ENCODE measurements around the gene VSTM4.

VSTM4 gene

GRCh38 chr10:49083261-49083660, 32.1 kb downstream of the VSTM4 start:
- TF ChIP-seq USF1 (IDR thresholded peaks at IDR 0.05) (no peak), ZBTB7A (IDR thresholded peaks at IDR 0.05; ENCODE audit: low read depth) (no peak), CEBPB (IDR thresholded peaks at IDR 0.05) (no peak), TEAD4 (IDR thresholded peaks at IDR 0.05) (no peak), EGR1 (IDR thresholded peaks at IDR 0.05) (no peak), RAD21 (IDR thresholded peaks at IDR 0.05; ENCODE audit: low read depth) (no peak), TCF12 (IDR thresholded peaks at IDR 0.05; ENCODE audit: low read depth) (no peak), TAF1 (IDR thresholded peaks at IDR 0.05; ENCODE audit: low read depth) (no peak), MAX (IDR thresholded peaks at IDR 0.05) (no peak)

GRCh38 chr10:49082766-49083165, 32.6 kb downstream of the VSTM4 start:
- no peak for TF ChIP-seq EP300 (IDR thresholded peaks at IDR 0.05; ENCODE audit: borderline replicate concordance)
- TF ChIP-seq CEBPB (IDR thresholded peaks at IDR 0.05) = no peak

GRCh38 chr10:49081547-49082275, 33.6 kb downstream of the VSTM4 start:
- TF ChIP-seq TAF1 (IDR thresholded peaks at IDR 0.05; ENCODE audit: low read depth) (no peak), TEAD4 (IDR thresholded peaks at IDR 0.05) (no peak), NFIC (IDR thresholded peaks at IDR 0.05) (no peak), EGR1 (IDR thresholded peaks at IDR 0.05) (no peak), TCF12 (IDR thresholded peaks at IDR 0.05; ENCODE audit: low read depth) (no peak), REST (IDR thresholded peaks at IDR 0.05; ENCODE audit: low read depth) (no peak), FOXM1 (IDR thresholded peaks at IDR 0.05; ENCODE audit: borderline replicate concordance, low read depth) (no peak)

- TF ChIP-seq MAX (IDR thresholded peaks at IDR 0.05) (no peak), CEBPB (IDR thresholded peaks at IDR 0.05) (no peak), TAF1 (IDR thresholded peaks at IDR 0.05; ENCODE audit: low read depth) (no peak), YY1 (IDR thresholded peaks at IDR 0.05; ENCODE audit: low read depth) (no peak), TEAD4 (IDR thresholded peaks at IDR 0.05) (no peak), ZBTB7A (IDR thresholded peaks at IDR 0.05; ENCODE audit: low read depth) (no peak), CREB1 (IDR thresholded peaks at IDR 0.05; ENCODE audit: low read depth) (no peak), NFIC (IDR thresholded peaks at IDR 0.05) (no peak), TCF12 (IDR thresholded peaks at IDR 0.05; ENCODE audit: low read depth) (no peak), FOXM1 (IDR thresholded peaks at IDR 0.05; ENCODE audit: borderline replicate concordance, low read depth) (no peak), USF1 (IDR thresholded peaks at IDR 0.05) (no peak), REST (IDR thresholded peaks at IDR 0.05; ENCODE audit: low read depth) (no peak)
Measured at GRCh38 chr10:49080965-49081364, 34.4 kb downstream of the VSTM4 start.

- TF ChIP-seq RAD21 (IDR thresholded peaks at IDR 0.05; ENCODE audit: low read depth) (no peak), REST (IDR thresholded peaks at IDR 0.05; ENCODE audit: low read depth) (no peak), EGR1 (IDR thresholded peaks at IDR 0.05) (no peak), CEBPB (IDR thresholded peaks at IDR 0.05) (no peak), FOXM1 (IDR thresholded peaks at IDR 0.05; ENCODE audit: borderline replicate concordance, low read depth) (no peak), USF1 (IDR thresholded peaks at IDR 0.05) (no peak), YY1 (IDR thresholded peaks at IDR 0.05; ENCODE audit: low read depth) (no peak), ZBTB7A (IDR thresholded peaks at IDR 0.05; ENCODE audit: low read depth) (no peak), CREB1 (IDR thresholded peaks at IDR 0.05; ENCODE audit: low read depth) (no peak), EP300 (IDR thresholded peaks at IDR 0.05; ENCODE audit: borderline replicate concordance) (no peak), MAX (IDR thresholded peaks at IDR 0.05) (no peak), NFIC (IDR thresholded peaks at IDR 0.05) (no peak), TEAD4 (IDR thresholded peaks at IDR 0.05) (no peak), TCF12 (IDR thresholded peaks at IDR 0.05; ENCODE audit: low read depth) (no peak)
Measured at GRCh38 chr10:49080071-49080470, 35.3 kb downstream of the VSTM4 start.

Data from Ishikawa (cell line).